Calu3 (cell line): ENCODE measurements around the gene FAM156B. TPM values are rescaled to one million over a fixed set of nuclear protein-coding genes. Genes with fewer than 3 reads are reported as not detected.
A peak's percentile ranks its signal among the peaks of the same experiment; 100 is the strongest.
"Not testable (repeated sequence)": the region's sequence is repeated elsewhere in the genome, so short reads cannot be mapped to it uniquely, and the experiment has no call there.

Experiments used
- BruUV-seq: library from RNA; stranded (reverse); fragments of 400-500 nt; replicated peaks from 2 replicates; lab custom pipeline; 2021; lab: Mats Ljungman, UMichigan
- CTCF ChIA-PET: fragments of 300-600 bp; sonication (Branson Sonifier 250); formaldehyde crosslinking; loops from one replicate; lab custom pipeline; 2022; ENCODE audit warnings: antibody characterized with exemption; lab: Charles Lee
- DNase-seq: peaks from one replicate; pipeline ENCODE4 v3.0.0; 2022
- H3K27ac Mint-ChIP-seq: one replicate; pipeline ENCODE4 v1.8.0; 2022; ENCODE audit warnings: mixed read lengths; ENCODE audit not compliant: unreplicated experiment
- H3K27me3 Mint-ChIP-seq: one replicate; pipeline ENCODE4 v1.8.0; 2022; ENCODE audit warnings: mixed read lengths; ENCODE audit not compliant: unreplicated experiment
- H3K36me3 Mint-ChIP-seq: one replicate; pipeline ENCODE4 v1.8.0; 2022; ENCODE audit warnings: mild to moderate bottlenecking, moderate library complexity, mixed read lengths; ENCODE audit not compliant: insufficient read depth, unreplicated experiment
- H3K4me1 Mint-ChIP-seq: one replicate; pipeline ENCODE4 v1.8.0; 2022; ENCODE audit warnings: mild to moderate bottlenecking, low read depth, mixed read lengths; ENCODE audit not compliant: unreplicated experiment
- H3K4me3 Mint-ChIP-seq: one replicate; pipeline ENCODE4 v1.8.0; 2022; ENCODE audit warnings: mild to moderate bottlenecking, low read depth, moderate library complexity, mixed read lengths; ENCODE audit not compliant: unreplicated experiment
- H3K9me3 Mint-ChIP-seq: one replicate; pipeline ENCODE4 v1.8.0; 2022; ENCODE audit warnings: low read depth, mixed read lengths; ENCODE audit not compliant: unreplicated experiment
- intact Hi-C: fragments of 100-400 bp; cut with micrococcal nuclease; formaldehyde crosslinking; loops from one replicate; pipeline ENCODE4 v1.10.0; 2022; ENCODE audit not compliant: unreplicated experiment
- total RNA-seq: library from RNA; stranded (reverse); gene quantifications from 2 replicates; pipeline ENCODE4 v1.2.3, GENCODE V29; 2022
- TF ChIP-seq, protein P1 (sequence below): fragments of 200-600 bp; IDR thresholded peaks from one replicate; pipeline ENCODE4 v1.8.0; 2022; ENCODE audit warnings: antibody characterized with exemption; ENCODE audit not compliant: unreplicated experiment

FAM156B gene
- total RNA-seq, 1 experiment from 2014 or later: 9.3 TPM

DNA sequence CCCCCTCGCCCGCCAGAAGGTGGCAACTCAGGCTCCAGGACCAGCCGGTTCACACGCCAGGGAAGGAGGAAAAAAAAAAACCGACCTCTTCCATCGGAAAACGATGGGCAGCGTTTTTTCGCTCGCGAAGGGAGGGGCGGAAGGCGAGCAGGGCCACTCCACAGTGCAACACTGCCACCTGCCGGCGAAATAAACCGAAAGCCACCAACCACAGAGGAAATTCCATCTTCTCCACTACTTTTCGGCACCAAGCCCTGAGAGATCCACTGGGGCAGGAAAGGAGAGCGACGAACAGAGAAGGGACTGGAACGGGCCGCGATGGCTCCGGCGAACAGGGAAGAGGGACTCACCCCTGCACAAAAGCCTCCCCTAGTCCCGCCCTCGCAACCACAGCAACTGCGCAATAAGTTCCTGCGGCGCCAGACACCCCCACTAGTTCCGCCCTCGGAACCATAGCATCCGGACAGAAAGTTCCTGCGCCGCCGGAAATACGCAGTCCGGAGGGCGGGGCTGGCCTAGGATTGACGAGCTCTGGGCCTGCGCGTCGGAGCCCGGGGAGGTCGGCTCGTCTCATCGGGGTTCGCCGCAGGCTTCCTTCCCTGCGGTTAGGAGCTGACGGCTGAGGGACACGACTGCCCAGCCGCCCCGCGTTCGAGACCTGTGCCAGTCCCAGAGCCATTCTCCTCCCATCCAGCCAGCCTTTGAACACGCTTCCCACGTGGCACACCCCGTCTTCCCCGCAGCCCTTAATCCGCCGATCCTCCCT, 37.8 kb downstream of the FAM156B start:
- peak; percentile 92 for DNase-seq
- Mint-ChIP-seq H3K9me3 (no peaks in the 10 kb centered on the region), H3K36me3 (peaks cover 16% of the 10 kb centered on the region), H3K4me1 (no peaks in the 10 kb centered on the region), H3K4me3 (peak overlapping the region; percentile 86), H3K27me3 (no peaks in the 10 kb centered on the region), H3K27ac (peak overlapping the region; percentile 96)
- no TSS peak for BruUV-seq
- intact Hi-C loops: no loop called here
- TF ChIP-seq, protein P1, sequence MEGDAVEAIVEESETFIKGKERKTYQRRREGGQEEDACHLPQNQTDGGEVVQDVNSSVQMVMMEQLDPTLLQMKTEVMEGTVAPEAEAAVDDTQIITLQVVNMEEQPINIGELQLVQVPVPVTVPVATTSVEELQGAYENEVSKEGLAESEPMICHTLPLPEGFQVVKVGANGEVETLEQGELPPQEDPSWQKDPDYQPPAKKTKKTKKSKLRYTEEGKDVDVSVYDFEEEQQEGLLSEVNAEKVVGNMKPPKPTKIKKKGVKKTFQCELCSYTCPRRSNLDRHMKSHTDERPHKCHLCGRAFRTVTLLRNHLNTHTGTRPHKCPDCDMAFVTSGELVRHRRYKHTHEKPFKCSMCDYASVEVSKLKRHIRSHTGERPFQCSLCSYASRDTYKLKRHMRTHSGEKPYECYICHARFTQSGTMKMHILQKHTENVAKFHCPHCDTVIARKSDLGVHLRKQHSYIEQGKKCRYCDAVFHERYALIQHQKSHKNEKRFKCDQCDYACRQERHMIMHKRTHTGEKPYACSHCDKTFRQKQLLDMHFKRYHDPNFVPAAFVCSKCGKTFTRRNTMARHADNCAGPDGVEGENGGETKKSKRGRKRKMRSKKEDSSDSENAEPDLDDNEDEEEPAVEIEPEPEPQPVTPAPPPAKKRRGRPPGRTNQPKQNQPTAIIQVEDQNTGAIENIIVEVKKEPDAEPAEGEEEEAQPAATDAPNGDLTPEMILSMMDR: peak; percentile 92
- CTCF ChIA-PET: interaction anchor here (0.6 to 1.1 kb wide), 2 partner anchors 61 to 673 kb away, joined by 3 read pairs; no protein-coding TSS in a partner anchor

DNA sequence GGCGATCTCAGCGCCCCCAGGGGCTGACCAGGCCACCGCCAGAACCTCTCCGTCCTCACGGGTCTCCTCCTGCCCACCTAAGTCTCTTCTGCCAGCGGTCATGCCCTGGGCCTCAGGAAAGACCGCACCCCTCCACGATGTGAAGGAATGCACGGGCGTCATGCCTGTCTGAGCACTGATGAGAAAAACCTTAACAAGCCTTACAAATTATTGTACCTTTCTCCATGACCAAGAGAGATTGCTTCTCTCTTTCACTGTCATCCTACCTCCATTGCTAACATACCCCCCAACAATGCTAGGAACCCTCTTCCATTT, 38.3 kb downstream of the FAM156B start:
- H3K27me3 Mint-ChIP-seq, H3K9me3 Mint-ChIP-seq, DNase-seq, H3K4me1 Mint-ChIP-seq, intact Hi-C loops: not testable (repeated sequence)
- H3K4me3 Mint-ChIP-seq: peak overlapping the region; percentile 86
- H3K36me3 Mint-ChIP-seq: peaks cover 16% of the 10 kb centered on the region
- peak overlapping the region; percentile 96 for H3K27ac Mint-ChIP-seq
- BruUV-seq: TSS peak; percentile 100
- CTCF ChIA-PET: interaction anchor here (0.6 to 1.1 kb wide), 2 partner anchors 60 to 674 kb away, joined by 3 read pairs; no protein-coding TSS in a partner anchor

GRCh38 chrX:52940704-52941103, 43.6 kb downstream of the FAM156B start:
- BruUV-seq, H3K27ac Mint-ChIP-seq, H3K4me1 Mint-ChIP-seq, intact Hi-C loops, DNase-seq, H3K4me3 Mint-ChIP-seq, H3K36me3 Mint-ChIP-seq, H3K27me3 Mint-ChIP-seq, H3K9me3 Mint-ChIP-seq, CTCF ChIA-PET: not testable (repeated sequence)

- DNase-seq, H3K27ac Mint-ChIP-seq, H3K27me3 Mint-ChIP-seq, BruUV-seq, H3K4me3 Mint-ChIP-seq, H3K4me1 Mint-ChIP-seq, intact Hi-C loops, H3K36me3 Mint-ChIP-seq, H3K9me3 Mint-ChIP-seq, CTCF ChIA-PET: not testable (repeated sequence)
Observed at GRCh38 chrX:52941728-52942127, 44.6 kb downstream of the FAM156B start.

DNA sequence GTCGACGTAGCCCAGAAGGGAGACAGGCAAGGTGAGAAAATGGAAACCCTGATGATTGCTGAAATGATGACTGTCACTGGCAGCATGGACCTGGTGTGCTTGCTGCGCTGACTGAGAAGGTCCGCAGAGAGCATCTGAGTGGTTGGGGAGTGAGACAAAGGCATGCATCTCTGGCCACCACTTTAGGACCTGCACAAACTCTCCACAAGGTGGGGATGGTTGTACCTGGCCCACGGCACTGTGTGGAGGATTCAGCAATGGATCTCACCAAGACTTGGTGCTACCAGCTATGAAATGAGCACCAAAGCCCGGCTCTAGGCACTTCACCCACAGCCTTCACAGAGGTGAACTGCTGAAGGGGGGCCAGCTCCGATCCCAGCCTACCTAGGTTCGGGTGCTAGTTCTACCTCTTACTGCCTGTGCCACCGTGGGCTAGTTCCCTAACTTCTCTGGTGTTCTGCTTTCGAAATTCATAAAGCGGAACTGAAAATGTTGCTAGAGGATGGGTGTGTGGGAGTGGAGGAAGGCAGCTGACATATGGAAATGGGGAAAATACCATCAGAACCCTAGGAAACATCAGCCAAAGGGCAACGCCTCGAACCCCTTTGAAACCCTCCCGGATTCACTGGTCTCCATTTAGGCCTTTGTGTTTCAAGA, 48.8 kb downstream of the FAM156B start:
- H3K4me1 Mint-ChIP-seq, BruUV-seq, H3K36me3 Mint-ChIP-seq, CTCF ChIA-PET, DNase-seq, intact Hi-C loops, H3K9me3 Mint-ChIP-seq, H3K27me3 Mint-ChIP-seq, H3K27ac Mint-ChIP-seq, H3K4me3 Mint-ChIP-seq: not testable (repeated sequence)

DNA sequence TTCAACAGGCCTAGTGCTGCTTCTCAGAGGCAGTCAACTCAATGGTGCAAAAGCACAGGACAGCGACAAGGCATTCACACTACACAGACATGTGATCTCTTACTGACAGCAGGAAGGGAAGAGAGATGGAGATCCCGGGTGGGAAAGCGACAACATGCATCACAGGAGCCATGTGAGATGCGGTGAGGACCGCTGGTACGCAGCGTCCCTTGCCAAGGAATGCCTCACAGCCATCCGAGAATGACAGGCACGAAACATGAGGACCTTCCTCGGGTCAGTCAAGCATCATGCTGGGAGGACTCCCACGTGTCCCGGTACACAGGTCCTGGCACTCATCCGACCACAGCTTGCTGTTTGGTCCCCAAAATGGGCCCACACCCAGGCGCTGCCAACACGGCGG, 50.4 kb downstream of the FAM156B start:
- DNase-seq, H3K4me1 Mint-ChIP-seq, CTCF ChIA-PET, H3K9me3 Mint-ChIP-seq, H3K4me3 Mint-ChIP-seq, H3K27ac Mint-ChIP-seq, H3K27me3 Mint-ChIP-seq, intact Hi-C loops, H3K36me3 Mint-ChIP-seq, BruUV-seq: not testable (repeated sequence)

- not testable (repeated sequence) for H3K4me3 Mint-ChIP-seq, H3K36me3 Mint-ChIP-seq
Observed at GRCh38 chrX:52948265-52948664, 51.1 kb downstream of the FAM156B start.

DNA sequence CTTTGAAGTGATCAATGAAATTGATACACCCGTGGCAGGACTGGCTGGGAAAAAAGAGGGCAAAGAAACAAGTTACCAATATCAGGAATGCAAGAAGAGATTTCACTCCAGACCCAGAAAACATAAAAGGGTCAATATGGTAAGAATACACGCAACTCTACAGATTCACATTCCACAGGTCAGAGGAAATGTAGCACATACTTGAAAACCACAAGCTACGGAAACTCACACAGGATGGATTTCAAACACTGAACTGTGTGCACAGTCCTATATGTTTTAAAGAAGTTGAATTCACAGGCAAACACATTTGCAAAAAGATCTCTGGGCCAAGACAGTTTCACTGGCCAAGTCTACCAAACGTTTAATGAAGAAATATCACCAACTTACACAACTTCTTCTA, 52.2 kb downstream of the FAM156B start:
- intact Hi-C loops, H3K27me3 Mint-ChIP-seq: not testable (repeated sequence)

More at GRCh38 chrX:52948265-52948664, 51.1 kb downstream of the FAM156B start:
- CTCF ChIA-PET, H3K27ac Mint-ChIP-seq, BruUV-seq, intact Hi-C loops, H3K9me3 Mint-ChIP-seq, H3K4me1 Mint-ChIP-seq, DNase-seq, H3K27me3 Mint-ChIP-seq: not testable (repeated sequence)

DNA sequence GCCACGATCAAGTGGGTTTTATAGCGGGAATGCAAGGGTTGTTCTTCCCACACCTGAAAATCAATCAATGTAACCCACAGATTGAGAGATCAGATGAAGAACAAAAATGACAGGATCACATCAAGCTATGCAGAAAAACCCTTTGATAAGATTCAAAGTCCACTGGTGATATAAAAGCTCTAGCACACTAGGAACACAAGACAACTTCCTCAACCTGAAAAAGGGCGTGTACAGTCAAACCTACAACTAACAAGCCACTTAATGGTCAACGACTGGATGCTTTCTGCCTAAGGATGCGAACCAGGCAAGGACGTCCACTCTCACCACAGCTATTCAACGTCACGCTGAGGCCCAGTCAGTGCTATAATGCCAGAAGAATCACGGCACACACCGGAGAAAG, 52.8 kb downstream of the FAM156B start:
- CTCF ChIA-PET, intact Hi-C loops, DNase-seq, H3K36me3 Mint-ChIP-seq, H3K4me1 Mint-ChIP-seq, BruUV-seq, H3K9me3 Mint-ChIP-seq, H3K27me3 Mint-ChIP-seq, H3K4me3 Mint-ChIP-seq, H3K27ac Mint-ChIP-seq: not testable (repeated sequence)

More for the DNA sequence above, 52.2 kb downstream of the FAM156B start:
- H3K4me1 Mint-ChIP-seq, CTCF ChIA-PET, DNase-seq, H3K4me3 Mint-ChIP-seq, H3K9me3 Mint-ChIP-seq, H3K36me3 Mint-ChIP-seq, H3K27ac Mint-ChIP-seq, BruUV-seq: not testable (repeated sequence)
